Hindlimb muscle (tissue), 1 donor: ENCODE results near the gene TUBB4A. TPM values are rescaled to one million over a fixed set of nuclear protein-coding genes. Genes with fewer than 3 reads are reported as not detected.
"Not testable (repeated sequence)": the region's sequence is repeated elsewhere in the genome, so short reads cannot be mapped to it uniquely, and the experiment has no call there.

Experiments
- DNase-seq: peaks from one replicate; pipeline ENCODE4 v3.0.0-alpha.2; 2013
- polyA plus RNA-seq: library from polyadenylated mRNA; unstranded; fragments of 120-200 nt; gene quantifications from one replicate; pipeline ENCODE4 v1.2.1, GENCODE V29; 2013; ENCODE audit not compliant: insufficient read length

The TUBB4A gene
- polyA plus RNA-seq, result 0.49 TPM

GRCh38 chr19:6501740-6502648 lies at the start of gene TUBB4A:
Gene TUBB4A, minus strand, starts transcription at chr19:6502309. Its CDS starts 97 bp downstream, at chr19:6502212.
- no peak for DNase-seq

- DNase-seq, result no peak
Measured at GRCh38 chr19:6551091-6551490, 49.0 kb upstream of the TUBB4A start.

GRCh38 chr19:6550679-6551078 lies 48.6 kb upstream of the TUBB4A start:
- not testable (repeated sequence) for DNase-seq

GRCh38 chr19:6543866-6544347 lies 41.8 kb upstream of the TUBB4A start:
- no peak for DNase-seq

- no peak for DNase-seq
Measured at GRCh38 chr19:6540918-6541689, 39.0 kb upstream of the TUBB4A start.

- DNase-seq, result no peak
Measured at GRCh38 chr19:6539514-6539913, 37.4 kb upstream of the TUBB4A start.

- no peak for DNase-seq
Measured at GRCh38 chr19:6535558-6536137, 33.5 kb upstream of the TUBB4A start.

- DNase-seq, result no peak
Measured at GRCh38 chr19:6534451-6535093, 32.5 kb upstream of the TUBB4A start.

GRCh38 chr19:6533746-6534418 lies 31.8 kb upstream of the TUBB4A start:
- DNase-seq, result no peak

- DNase-seq, result no peak
Measured at GRCh38 chr19:6533000-6533328, 30.9 kb upstream of the TUBB4A start.

GRCh38 chr19:6532244-6532999 lies 30.3 kb upstream of the TUBB4A start:
- no peak for DNase-seq

GRCh38 chr19:6531956-6532243 lies 29.8 kb upstream of the TUBB4A start:
- DNase-seq, result no peak

GRCh38 chr19:6531163-6531955 lies 29.2 kb upstream of the TUBB4A start:
- no peak for DNase-seq

GRCh38 chr19:6530386-6531162 lies 28.5 kb upstream of the TUBB4A start, which contains the start of gene TNFSF9:
Gene TNFSF9, plus strand, starts transcription at chr19:6531026. Its CDS starts 11 bp downstream, at chr19:6531037.
- peak; percentile 90 for DNase-seq

GRCh38 chr19:6529937-6530385 lies 27.9 kb upstream of the TUBB4A start:
- DNase-seq, result no peak

GRCh38 chr19:6529351-6529750 lies 27.2 kb upstream of the TUBB4A start:
- no peak for DNase-seq

- peak; percentile 78 for DNase-seq
Measured at GRCh38 chr19:6528544-6529121, 26.5 kb upstream of the TUBB4A start.

- no peak for DNase-seq
Measured at GRCh38 chr19:6527893-6528543, 25.9 kb upstream of the TUBB4A start.

- no peak for DNase-seq
Measured at GRCh38 chr19:6524311-6524710, 22.2 kb upstream of the TUBB4A start.
